Stimulated activated CD8-positive, alpha-beta memory T cell treated with anti-CD3 and anti-CD28 coated beads, Interleukin-12 subunit alpha, Interleukin-12 subunit beta, amount 100 ng/mL, for 24 hours (primary cell): ENCODE results near the gene BTG3.

Experiments used
- DNase-seq: peaks from one replicate; pipeline ENCODE4 v3.0.0-alpha.2; 2020; ENCODE audit errors: extremely low read depth

BTG3 gene

DNA sequence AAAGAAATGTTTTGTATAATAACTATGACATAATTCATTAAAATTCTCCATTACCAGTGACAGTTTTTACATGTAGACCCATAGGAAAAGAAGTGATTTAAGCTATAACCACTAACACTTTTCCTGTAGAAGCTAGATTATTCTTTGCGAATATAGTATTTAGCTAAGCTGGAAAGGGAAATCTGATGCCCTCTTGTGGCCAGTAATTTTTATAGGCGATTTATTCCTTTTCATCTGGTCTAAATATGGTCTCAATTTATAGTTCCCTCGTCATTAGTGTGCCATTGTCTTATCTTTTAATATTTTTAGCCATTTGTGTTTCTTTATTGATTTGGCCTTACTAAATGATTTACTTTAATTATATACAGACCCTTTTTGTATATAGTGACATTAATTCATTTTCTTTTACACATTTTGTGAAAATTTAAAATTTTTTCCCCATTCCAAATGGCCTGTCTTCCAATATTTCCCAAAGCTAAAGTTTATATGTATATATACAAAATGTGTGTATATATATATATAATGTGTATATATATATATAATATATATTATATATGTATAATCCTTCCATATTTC, 26.7 kb downstream of the BTG3 start:
- no peak for DNase-seq

DNA sequence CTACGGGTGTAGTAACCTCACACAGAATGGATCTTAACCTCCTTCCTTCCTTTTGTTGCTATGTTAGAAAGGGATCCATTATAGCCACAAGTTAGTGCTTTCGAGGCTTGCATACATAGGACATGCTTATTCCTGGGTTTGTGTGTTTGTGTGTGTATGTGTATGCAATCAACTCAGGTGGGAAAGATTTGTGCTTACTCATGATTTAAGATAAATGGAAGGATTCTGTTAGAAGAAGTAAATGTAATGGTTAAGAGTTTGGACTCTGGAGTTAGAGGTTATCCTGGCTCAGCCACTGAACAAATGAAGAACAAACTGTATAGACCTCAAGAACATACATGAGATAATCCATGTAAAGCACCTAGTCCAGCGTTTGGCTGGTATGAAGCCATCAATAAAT, 28.8 kb downstream of the BTG3 start:
- no peak for DNase-seq

DNA sequence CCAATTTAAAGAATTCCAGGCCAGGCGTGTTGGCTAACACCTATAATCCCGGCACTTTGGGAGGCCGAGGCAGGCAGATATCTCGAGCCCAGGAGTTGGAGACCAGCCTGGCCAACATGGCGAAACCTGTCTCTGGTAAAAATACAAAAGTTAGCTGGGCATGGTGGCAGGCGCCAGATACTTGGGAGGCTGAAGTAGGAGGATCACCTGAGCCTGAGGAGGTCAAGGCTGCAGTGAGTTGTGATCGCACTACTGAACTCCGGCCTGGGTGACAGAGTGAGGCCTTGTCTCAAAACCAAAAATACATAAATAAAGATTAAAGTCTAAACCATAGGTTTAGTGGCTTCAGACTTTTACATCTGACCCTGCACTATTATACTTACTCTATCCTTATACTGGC, 32.4 kb downstream of the BTG3 start:
- DNase-seq, result no peak

DNA sequence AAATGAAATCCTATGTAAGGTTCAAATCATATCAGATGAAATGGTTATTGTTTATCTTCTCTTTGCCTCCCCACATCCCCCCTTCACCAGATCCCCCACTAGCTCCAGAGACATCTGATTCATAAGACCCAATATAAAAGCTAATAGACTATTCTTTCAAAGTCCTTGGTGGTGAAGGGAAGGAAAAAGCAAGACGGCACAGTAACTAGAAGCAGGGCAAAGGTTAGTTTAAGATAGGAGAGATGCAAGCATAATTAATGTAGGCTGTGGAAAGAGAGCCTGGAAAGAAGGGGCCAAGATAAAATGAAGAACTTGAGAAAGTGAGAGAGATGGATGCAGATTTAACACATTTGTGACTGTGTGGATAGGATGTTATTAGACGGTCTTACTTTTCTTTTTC, 33.8 kb downstream of the BTG3 start:
- no peak for DNase-seq

DNA sequence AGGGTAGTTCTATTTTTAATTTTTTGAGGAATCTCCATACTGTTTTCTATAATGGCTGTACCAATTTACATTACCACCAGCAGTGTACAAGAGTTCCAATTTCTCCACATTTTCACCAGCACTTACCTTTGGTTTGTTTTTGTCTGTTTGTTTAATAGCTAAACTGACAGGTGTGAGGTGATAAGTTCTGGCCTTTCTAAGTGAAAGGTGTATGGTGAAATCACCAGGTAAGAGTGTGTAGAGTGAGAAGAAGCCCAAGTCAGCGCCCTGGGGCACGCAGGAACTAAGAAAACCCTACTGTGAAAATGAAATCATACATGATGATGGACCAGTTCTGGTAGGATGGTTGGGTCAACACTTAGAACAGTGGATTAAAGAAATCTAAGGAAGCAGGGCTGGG, 34.5 kb downstream of the BTG3 start:
- no peak for DNase-seq

DNA sequence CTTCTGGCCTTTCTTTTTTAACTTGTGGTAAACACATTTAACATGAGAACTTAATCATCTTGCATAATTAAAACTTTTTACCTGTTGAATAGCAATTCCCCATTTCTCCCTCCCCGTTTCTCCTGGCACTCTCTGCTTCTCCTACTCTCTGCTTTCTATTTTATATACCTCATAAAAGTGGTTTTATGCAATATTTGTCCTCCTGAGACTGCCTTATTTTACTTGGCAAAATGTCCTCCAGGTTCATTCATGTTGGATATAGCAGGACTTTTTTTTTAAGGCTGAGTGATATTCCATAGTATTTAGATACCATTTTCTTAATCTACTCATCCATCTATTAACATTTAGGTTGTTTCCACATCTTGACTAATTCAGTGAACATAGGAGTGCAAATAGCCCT, 35.0 kb downstream of the BTG3 start:
- no peak for DNase-seq

DNA sequence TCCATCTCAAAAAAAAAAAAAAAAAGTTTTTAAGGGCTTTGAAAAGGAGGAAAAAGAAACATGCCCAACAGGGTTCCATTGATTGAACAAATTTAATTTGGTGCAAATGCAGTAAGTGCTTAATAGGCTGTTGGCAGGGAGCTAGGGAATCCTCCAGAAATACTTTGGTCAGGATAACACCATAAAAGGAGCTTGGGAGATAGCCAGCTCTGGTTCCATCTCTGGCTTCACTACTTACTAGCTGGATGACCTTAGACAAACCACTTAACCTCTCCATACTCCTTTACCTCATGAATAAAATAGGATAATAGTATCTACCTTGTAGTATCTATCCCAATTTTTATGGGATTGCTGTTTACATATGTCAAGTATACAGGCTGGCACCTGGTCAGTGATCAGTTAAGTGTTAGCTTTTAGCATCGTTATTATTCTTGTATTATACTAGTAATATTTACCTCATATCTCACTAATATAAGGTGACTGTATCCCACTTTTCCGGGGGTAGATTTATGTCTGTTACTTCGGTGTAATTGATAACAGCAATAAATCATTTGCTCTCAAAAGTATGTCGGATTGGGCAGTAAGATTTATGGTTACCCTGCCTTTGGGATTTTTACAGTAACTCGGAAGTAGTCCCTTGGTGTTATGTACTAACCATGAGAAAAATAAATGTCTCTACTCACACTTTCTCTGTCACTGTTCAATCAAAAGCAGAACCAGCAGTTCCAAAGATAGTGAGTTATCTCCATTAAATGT, 36.4 kb downstream of the BTG3 start:
- DNase-seq, result no peak

DNA sequence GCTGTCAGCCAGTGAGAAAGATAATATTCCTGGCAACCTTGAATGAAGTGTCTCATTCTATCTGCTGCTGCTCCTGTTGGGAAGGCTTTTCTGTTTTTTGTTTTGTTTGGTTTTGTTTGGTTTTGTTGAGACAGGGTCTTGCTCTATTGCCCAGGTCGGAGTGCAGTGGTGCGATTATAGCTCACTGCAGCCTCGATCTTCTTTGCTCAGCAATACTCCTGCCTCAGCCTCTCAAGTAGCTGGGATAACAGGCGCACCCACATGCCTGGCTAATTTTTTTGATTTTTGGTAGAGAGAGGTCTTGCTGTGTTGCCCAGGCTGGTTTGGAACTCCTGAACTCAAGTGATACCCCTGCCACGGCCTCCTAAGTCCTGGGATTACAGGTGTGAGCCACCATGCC, 37.6 kb downstream of the BTG3 start:
- DNase-seq, result no peak

DNA sequence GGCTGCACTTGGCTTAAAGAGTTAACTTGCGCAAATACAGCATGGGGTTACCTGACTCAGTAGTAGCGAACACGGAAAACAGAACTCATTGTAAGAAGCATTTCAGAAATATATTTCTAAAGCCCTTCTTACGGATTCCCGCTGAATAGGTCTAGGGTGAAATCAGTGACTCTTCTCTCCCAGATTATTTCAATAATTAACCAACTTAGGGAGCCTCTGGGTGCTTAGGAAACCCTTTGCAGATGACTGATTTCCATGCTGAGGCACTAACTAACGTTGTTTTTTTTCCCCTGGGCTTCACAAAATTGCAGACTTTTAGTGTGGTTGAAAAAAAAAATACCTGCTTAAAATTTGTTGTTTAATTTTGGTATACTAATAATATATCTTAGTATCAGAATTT, 40.3 kb downstream of the BTG3 start:
- no peak for DNase-seq

DNA sequence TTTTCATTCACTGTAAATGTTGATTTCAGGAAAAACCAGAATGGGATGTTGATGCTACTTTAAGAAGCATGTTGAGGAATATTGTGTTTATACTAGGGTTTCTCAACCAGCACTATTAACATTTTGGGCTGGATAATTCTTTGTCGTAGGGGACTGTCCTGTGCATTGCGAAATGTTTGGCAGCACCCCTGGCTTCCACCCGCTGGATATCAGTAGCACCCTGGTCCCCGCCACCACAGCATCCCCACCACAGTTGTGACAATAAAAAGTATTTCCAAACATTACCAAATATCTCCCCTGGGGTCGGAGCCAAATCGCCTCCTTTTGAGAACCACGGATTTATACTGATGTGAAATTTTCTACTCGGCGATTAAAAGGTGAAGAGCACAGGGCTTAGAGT, 41.9 kb downstream of the BTG3 start:
- DNase-seq, result no peak

DNA sequence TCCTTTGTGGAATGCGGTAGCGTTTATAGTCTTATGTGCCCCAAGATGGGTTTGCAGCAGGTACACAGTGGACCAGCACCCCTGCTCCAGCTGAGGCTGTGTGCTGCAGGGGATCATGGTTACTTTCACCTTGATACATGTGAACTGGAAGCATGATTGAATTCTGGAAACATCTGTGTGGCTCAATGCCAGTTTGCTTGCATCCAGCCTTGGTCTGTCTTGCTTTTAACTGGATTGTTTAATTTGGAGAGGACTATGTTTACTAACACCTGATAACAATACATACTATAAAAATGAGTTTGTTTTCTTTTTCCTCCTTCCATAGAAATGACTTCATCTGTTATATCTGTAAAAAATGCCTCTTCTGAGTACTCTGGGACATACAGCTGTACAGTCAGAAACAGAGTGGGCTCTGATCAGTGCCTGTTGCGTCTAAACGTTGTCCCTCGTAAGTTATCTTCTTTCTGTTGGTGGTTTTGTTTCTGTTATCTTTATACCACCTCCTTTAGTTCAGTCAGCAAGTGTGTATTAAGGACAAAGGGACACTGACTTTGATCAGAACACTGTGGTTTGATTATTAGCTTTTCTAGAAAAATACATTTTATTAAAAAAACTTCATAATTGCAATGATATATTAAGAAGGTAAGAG, 52.2 kb downstream of the BTG3 start:
- no peak for DNase-seq

DNA sequence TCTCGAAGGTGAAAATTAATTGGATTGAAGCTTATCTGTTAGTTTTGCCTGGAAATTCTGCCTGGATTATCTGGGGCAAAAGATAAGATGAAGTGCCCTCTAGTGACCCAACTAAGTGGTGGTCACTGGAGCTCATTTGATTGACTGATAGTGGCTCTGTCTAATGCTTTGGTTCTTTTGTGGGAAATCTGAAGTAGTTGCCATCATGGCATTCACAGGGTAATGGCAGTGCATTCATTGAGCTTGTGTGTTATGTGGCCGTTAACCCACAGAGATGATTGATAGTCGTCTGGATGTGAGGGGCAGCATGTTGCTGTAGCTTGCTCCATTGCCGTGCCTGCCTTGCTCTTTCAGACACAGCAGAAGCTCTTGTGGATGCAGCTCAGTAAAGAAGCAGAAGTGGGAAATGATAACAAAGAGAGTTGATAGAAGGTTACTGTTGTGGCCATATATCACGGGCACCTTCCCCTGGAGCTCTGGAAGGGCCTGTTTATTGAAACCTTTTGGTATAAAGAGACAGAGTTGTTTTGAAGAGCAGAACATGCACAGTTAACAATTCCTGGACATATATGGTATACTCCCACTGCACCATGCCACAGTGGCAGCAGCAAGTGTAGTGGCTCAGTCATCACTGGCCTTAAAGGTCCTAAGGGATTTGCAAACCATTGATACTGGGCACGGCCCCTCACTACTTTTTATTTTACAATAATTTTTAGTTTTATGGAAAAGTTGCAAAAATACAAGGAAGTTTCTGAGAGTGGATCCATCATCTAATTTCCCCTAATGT, 57.8 kb downstream of the BTG3 start:
- DNase-seq, result no peak

DNA sequence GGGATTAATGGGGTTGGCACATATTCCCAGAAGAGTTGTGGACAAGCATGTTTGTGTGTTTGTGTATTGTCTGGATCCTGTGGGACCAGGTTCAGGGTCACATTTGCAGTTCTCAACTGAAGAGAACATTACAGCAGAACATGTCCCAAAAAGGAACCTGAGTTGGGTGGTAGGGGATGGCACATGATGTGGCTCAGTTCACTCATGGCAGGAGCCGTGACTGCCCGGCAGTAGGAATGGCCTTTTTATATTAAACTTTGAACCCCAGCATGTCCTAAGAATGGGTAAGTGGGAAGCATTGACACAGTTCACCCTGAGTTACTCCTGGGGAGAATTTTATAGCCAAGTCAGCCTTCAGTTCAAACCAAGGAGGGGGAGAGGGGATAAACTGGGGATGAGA, 58.6 kb downstream of the BTG3 start:
- DNase-seq, result no peak

DNA sequence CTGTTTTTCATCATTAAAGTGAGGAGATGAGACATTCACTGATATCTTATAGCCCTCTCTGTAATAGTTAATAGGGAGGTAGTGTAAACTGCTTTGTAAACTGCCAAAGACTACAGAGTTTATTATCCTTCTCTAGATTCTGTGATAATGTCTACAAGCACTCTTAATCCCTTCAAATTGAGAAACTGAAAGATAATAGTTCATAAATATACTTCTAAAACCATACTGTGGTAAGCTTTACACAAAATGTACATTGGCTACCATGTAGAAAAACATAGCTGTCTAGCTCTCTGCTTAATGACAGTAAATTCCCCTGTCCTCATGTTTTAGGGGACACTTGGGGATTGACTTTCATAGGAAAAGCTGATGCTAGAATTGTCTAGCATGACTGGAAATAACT, 60.3 kb downstream of the BTG3 start:
- no peak for DNase-seq

DNA sequence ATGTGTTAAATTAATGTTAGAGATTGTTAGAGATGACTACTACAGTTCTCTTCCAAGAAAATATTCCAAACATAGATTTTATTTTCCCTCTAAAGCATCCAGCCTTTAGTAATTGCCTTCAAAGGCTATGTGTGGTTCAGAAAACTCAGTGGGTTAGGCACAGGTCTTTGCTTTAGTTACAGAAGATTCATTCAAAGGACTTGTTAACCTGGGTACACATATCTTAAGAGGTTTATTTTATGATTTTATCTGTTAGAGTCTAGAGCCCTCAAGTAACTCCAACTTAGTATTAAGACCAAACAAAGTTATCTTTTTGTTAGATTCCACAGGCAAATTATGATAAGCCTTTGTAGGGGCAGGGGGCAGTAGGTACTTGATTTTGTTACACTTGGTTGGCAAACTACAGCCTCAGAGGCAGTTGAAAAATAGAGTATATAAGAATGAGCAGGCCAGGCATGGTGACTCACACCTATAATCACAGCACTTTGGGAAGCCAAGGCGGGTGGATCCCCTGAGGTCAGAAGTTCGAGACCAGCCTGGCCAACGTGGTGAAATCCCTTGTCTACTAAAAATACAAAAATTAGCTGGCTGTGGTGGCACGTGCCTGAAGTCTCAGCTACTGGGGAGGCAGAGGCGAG, 61.9 kb downstream of the BTG3 start:
- DNase-seq, result no peak

DNA sequence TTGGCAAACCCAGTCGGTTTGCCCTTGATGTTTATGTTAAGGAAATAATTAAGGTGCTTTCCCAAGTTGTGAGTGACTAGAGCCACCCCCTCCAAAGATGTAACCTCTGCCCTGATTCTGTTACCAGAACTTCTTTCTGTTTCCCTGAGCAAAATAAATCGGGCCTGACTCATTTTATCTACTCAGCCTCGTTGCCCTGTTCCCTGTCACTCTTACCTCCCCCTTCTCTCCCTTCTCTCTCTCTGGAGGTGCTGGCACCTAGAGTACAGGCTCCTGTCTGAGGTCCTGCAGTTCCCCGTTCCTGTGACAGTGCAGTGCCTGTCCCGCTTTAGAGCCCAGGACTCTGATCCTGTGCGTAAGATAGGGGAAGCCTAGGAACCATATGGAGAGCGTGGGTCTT, 64.4 kb downstream of the BTG3 start:
- no peak for DNase-seq

DNA sequence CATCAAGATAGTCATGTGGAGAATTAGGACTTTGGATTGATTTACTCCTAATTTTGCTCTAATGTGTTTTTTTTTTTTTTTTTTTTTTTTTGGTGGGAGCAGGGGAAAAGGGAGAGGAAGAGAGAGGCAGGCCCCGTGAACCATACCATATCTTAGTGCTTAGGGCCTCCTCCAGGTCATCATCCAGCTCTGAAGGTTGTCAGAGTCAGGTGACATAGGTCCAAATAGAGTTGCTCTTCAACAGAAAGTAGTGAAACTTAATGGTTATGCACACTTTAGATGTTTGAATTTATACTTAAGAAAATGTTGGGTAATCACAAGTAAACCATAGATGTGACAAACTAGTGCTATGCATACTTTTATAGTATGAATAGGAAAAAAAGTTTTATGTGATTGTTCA, 67.7 kb downstream of the BTG3 start:
- DNase-seq, result no peak
